SIG-M5 (cell line): Measurements from ENCODE around the gene STRN3.
"Not testable (repeated sequence)": the region's sequence is repeated elsewhere in the genome, so short reads cannot be mapped to it uniquely, and the experiment has no call there.

Experiments used
- DNase-seq: peaks from one replicate; lab custom pipeline; 2025; lab: John Stamatoyannopoulos, UW

Gene STRN3

DNA sequence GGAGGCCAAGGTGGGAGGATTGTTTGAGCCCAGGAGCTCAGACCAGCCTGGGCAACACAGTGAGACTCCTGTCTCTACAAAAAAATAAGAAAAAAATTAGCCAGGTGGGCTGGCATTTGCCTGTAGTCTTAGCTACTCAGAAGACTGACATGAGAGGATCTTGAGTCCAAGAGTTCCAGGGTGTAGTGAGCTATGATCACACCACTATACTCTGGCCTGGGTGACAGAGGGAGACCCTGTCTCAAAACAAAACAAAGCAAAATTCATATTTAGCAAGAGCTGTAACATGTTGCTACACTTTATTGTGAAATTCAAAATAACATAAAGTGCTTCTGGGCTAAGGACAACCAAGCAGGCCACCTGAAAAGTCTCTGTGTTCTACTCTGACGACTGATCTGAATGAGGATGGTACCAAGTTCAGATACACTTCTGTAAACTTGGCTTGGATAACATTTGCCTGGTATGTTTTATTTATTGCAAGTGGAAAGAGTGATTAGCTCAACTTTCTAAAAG lies 11.6 kb upstream of the STRN3 start:
- DNase-seq = no peak

DNA sequence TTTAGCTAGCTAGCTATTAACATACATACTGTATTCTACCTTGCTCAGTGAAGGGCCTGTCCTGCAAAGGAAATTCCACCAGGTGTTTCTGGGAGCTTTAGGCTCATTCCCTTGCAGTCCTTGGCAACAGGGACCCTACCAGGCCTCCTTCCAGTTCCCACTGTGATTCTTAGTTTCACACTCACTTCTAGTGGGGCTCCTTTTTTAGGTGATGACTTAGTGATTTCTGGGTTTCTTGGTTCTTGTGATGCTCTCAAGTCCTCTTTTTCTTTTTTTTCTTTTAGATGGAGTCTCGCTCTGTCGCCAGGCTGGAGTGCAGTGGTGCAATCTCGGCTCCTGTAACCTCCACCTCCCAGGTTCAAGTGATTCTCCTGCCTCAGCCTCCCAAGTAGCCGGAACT lies 10.4 kb upstream of the STRN3 start:
- DNase-seq = no peak

DNA sequence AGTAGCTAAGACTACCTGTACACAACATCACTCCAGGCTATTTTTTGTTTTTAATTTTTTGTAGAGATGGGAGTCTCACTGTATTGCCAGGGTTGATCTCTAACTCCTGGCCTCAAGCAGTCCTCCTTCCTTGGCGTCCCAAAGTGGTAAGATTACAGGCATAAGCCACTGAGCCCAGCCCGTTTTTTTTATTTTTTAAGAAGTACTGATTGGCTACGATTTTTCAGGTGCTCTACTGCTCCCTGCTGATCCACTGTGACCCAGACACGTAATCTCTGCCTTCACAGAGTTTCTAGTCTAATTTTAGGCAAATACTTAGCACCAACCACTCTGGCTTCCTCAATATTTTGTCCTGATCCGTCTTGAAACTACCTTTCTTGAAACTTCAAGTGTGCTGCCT lies 4.3 kb upstream of the STRN3 start:
- no peak for DNase-seq

DNA sequence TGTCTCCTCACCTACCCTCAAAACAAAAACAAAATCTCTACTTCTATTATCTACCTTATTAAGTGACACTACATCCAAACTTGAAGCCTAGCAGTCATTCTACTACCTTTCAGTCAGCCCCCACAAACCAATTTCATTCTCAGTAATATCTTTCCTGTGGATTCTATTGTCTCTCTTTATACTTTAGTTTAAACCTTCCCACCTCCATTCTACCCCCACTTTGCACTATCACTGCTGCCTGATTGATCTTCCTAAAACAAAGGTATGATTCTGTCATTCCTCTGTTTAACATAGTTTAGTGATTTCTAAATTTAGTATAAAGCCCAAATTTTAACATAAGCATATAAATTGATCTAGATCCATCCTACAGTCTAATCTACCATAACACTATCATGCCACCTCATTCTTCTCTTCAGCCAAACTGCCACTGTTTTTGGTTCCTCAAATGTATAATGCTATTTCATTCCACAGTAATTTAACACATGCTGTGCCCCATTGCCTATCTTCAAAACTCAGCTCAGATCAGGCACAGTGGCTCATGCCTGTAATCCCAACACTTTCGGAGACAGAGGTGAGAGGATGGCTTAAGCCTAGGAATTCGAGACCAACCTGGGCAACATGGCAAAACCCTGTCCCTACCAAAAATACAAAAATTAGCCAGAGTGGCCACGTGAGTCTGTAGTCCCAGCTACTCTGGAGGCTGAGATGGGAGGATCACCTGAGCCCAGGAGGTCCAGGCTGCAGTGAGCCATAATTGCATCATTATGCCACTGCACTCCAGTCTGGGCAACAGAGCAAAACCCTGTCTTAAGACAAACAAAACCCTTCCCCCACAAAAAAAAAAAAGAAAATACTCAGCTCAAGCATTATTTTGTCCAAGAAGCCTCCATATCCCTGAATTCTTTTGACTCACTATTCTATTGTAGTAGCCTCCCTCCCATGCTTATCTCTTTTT lies 3.1 kb upstream of the STRN3 start:
- no peak for DNase-seq

DNA sequence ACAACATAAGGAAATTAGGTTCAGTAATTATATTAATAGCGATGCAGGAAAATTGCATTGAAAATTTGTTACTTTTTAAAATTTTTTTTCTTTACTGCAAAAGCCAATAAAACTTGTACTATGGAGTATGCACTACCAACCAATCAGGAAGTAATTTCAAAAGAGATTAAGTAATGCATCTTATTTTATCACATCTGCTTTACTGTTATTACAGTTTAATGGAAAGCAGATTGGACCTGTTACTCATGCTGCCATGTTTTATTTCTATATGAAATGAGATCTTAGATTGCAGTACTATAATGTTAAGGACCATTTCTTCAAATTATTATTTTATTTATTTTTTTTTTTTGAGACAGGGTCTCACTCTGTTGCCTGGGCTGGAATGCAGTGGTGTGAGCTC lies 1.7 kb upstream of the STRN3 start:
- no peak for DNase-seq

DNA sequence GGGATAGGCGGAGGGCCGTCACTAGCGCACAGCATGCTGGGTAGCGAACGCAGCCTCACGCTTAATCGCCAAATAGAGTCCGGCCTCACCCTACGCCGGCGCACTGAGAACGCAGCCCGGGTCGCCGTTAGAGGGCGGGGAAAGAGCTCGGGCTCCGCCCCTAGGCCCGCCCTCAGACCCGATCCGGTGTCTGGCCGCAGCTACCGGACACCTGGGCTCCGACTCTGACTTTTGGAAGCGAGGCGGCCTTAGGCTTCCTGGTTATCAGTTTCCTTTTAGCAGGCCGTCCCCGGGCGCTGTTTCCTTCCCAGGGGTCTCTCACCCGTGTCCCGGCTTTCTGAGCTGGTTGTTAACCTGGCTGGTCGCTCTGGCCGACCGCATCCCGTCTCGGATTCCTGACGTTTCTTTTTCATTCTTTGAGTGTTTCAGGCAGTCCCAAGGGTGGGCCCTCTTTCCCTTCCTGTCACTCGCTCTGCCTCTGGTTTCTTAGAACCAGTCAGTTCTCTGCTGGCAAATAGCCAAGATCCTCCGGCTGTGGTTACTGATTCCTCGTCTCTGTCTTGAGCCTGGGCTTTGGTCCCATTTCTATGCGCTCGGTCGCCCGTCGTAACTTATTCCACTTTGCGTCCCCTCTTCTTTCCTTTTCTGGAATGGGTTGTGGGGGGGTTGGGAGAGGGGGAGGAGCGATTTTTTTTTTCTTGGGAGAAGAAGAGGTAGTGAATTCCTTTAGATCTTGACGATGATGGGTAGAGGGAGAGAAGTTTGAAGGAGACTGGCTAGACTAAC lies 464 bp upstream of the STRN3 start:
- peak; percentile 42 for DNase-seq

DNA sequence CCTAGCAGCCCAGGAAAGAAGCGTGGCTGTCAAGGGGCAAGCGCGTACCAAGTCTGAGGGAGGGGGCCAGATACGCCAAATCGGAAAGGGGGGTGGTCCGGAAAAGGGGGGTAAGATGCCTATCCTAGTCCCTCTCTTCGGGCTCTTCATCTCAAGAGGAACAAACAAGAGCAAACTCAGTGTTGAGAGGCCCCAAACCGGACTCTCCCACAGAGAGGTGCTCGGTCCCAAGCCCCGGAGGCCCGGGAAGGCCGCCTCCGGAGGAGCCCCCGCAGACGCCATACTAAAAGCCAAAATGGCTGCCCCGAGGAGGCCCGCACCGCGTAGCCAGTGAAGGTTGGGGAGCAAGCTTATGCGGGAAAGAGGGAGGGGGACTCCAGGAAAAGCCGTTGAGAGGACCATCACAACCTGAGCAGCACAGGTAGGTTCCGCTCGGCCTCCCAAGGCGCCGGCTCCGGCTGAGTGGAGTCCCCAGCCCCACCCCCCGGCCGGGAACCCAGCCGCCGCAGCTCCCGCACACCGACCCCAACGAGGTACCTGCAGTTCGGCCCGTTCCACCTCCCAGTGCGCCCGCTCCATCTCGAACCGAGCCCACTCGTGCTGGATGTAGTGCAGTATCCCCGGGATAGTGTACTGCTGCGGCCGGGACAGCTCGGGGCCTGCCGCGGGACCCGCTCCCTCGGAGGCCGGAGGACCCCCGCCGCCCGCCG lies 657 bp downstream of the STRN3 start, which contains the start of gene AP4S1:
AP4S1 (plus strand) TSS at position 283 of the 710 bp plus-strand sequence. CDS start 40,548 bp downstream, outside the sequence.
- no peak for DNase-seq

DNA sequence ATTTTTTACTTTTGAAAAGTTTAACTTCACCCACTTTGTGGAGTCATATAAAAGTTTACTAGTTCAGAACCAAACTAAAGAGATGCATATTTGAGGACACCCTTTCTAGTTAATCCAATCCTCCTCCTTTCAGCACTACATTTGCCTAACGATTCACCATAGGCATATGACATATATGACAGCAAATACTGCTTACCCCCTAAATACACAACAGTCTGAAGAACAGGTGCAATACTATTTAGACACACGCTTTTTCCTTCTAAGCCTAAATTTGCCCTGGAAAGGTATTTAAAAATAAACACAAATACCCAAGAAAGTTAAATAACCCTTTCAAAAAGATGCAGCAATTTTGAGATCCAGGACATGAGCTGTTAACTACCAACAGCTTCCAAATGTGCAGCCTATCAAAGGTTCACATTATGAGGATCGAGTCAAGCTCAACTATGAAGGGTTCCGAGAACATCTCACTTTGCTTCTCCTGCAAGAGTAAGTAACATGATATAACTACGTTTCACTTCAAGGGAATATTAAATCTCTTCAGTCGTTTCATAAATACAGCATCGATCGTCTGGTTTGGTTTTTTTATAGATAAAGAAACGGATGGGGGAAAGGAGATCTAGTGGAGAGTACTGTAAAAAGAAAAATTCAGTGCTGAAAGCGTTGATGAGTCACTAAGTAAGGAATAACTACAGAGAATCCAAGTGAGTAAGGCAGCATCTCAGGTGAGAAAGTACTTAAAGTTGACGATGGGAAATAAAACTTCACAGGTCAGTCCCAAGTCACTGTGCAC lies 1.4 kb downstream of the STRN3 start:
- DNase-seq = no peak

DNA sequence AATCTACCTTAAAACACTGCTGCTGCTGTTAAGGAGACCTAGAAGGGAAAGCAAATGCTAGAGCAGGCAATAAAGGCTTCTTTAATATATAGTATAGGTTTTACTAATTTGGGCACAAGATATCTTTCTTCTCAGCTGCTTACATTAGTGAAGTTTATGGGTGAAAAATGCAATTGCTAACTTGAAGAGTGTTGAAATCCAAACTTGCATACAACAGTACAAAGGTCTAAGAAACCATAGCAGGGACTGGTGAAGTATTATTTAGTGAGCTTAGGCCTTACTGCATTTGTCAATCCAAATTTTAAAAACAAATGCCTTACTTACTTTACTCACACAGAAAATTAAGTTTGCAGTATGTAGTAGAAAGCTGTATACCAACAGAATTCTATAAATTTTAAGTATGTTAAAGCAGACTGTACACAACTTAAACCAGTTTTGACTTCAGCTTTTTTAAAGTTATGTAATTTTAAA lies 2.1 kb downstream of the STRN3 start:
- no peak for DNase-seq

DNA sequence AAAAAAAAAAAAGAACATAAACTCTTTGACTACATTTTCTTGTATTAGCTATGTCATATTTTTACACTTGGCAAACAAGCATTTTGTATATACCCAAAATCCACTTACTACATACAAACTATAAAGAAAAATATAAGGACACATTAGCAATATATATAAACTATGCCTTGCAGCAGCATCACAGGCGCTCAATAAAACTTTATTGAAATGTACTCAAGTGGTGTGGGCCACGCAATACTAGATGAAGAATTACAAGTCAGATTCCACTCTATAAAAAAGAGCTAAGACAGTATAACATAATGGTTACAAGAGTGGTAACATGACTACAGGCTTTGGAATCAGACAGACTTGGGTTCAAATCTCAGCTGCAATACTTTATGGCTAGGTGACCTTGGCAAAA lies 3.8 kb downstream of the STRN3 start:
- no peak for DNase-seq

DNA sequence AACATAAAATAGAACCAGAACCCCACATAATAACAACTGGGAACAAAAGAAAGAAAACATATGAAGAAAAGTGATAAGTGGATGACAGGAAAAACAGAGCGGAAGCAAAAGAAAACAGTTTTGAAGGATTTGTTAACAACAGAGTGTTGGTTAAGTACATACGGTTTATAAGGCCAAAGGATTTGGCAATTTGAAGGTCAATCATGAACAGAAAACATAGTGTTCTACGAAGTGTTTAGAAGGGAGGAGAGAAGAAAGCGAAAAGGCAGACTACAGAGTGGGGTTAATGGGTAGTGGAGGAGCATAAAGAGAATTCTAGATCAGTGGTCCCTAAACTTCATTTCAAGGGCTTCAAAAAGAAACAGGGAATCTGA lies 4.6 kb downstream of the STRN3 start:
- no peak for DNase-seq

DNA sequence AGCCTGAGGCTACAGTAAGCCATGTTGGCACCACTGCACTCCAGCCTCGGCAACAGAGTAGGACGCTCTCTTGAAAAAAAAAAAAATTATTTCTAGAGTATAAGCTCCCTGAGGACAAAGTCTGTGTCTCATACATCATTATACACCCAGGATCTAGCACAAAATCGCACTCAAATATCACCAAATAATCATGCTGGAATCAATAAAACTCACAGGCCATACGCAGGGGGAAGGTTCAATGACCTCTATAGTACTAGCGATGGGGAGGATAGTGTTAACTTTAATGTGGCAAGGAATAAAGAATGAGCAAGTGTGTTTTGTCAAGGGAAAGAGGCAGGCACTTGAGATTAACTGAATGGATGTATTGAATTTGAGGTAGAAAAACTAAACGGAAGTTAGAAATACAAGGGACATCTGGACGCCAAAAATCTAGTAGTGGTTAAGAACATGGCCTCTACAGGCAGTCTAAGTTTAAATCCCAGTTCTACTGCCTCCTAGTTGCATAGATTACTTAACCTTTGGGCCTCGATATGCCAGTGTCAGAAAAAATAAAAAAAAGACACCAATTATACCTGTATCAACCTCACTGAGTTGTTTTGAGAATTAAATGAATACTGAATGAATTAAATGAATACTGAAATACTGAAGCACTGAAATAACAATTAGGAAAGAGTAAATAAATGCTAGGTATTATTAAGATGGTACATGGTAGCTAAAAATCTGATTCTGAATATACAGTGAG lies 5.2 kb downstream of the STRN3 start:
- no peak for DNase-seq

DNA sequence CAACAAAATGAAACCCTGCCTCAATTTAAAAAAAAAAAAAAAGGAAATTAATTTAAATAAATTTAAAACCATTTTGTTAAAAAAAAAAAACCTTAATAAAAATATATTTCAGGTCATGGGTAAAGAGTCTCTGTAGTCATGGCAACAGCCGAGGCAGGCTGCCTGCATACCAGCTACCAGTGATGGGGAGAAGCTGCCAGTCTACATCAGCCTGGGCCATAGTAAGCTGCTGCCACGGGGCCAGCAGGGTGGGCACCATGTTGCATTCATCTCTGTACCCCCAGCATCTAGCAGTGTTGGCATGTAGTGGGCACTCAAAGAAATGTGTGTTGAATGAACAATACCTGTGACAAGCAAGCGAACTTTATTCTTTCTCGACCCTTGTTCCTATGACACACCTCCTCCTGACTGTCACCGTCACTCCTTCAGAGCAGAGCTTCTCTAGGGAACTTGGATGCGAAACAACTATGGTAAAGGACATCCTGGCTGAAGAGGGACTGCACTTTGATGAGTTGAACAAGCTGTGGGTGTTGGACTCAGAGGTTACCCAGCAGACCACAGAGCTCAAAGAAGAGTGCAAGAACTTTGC lies 8.0 kb downstream of the STRN3 start:
- DNase-seq = no peak

DNA sequence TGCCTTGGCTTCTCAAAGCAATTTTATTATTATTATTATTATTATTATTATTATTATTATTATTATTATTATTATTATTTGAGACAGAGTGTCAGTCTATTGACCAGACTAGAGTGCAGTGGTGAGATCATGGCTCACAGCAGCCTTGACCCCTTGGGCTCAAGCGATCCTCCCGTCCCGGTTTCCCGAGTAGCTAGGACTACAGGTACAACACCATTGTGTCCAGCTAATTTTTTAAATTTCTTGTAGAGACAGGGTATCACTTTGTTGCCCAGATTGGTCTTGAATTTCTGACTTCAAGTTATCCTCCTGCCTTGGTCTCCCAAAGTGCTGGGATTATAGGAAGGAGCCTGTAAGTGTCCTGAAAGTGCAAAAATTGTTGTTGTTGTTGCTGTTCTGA lies 12.3 kb downstream of the STRN3 start:
- no peak for DNase-seq

DNA sequence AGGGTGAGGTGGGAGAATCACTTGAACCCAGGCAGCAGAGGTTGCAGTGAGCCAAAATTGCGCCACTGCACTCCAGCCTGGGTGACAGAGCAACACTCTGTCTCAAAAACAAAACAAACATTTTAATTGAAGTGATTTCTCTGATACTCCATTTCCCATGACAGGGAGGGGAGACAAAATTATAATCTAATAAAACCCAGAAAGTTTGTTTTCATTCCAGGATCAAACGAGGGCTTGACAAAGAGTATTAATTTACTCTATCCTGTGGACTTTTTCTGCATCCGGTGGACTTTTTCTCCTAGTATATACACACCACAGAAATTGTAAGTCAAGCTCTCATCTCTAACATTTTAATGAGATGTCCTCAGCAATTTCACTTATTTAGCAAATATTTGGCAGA lies 15.2 kb downstream of the STRN3 start:
- no peak for DNase-seq

DNA sequence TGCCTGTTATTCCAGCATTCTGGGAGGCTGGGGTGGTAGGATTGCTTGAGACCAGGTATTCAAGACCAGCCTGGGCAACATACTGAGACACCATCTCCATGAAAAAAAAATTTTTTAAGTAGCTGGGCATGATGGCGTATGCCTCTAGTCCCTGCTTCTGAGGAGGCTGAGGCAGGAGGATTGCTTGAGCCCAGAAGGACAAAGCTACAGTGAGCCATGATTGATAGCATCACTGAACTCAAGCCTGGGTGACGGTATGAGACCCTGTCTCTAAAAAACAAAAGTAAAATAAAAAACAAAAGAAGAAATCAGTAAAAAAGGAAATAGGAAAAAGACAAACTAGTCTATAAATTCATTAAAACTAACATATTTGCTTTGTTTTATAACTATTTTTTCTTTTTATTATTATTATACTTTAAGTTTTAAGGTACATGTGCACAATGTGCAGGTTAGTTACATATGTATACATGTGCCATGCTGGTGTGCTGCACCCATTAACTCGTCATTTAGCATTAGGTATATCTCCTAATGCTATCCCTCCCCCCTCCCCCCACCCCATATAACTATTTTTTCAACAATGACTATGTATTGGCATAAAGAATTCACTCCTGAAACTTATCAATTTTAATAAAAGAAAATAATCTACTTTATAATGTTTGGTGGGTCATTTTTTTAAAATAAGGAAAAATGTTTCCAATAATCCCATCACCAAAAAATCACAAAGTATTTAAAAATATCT lies 16.2 kb downstream of the STRN3 start:
- no peak for DNase-seq

DNA sequence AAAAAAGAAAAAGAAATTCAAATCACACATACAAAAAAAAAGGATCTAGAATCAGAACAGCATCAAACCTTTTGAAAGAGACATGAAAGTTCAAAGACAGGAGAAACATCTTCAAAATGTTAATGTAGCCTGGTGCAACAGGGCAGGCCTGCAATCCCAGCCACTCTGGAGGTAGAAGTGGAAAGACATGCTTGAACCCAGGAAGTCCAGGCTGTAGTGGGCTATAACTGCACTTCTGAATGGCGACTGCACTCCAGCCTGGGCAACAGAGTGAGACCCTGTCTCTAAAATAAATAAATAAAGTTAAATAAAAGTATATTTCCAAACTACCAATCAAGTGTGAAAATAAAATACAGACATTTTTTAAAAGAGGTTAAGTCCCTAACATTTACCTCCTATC lies 19.5 kb downstream of the STRN3 start:
- no peak for DNase-seq

DNA sequence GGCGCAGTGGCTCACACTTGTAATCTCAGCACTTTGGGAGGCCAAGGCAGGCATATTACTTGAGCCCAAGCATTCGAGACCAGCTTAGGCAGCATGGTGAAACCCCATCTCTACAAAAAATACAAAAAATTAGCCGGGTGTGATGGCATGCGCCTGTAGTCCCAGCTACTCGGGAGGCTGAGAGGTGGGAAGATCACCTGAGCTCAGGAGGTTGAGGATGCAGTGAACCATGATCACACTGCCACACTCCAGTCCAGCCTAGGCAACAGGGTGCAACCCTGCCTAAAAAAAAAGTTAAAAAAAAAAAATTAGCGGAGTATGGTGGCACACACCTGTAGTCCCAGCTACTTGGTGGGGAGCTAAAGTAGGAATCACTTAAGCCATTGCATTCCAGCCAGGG lies 22.2 kb downstream of the STRN3 start:
- DNase-seq = not testable (repeated sequence)

DNA sequence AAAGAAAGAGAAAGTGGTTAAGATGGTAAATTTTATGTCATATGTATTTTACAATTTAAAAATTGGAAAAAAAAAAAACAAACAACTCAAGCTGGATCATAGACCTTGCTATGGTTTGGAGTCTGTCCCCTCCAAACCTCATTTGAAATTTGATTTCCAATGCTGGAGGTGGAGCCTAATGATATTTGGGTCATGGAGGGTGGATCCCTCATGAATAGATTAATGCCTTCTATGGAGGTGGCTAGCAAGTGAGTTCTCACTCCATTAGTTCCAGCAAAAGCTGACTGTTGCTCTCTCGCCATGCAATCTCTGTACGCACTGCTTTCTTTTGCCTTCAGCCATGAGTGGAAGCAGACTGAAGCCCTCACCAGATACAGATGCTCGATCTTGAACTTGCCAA lies 22.9 kb downstream of the STRN3 start:
- DNase-seq = no peak

DNA sequence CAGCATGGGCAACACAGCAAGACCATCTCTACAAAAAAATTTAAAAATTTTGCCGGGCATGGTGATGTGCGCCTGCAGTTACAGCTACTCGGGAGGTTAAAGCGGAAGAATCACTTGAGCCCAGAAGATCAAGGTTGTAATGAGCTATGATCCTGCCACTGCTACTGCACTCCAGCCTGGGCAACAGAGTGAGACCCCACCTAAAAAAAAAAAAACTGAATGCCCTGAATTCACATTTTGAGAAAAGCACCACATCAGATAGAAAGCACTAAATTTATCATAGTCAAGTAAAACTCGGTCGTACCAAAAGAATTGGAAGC lies 24.9 kb downstream of the STRN3 start:
- no peak for DNase-seq
